ENCODE data around the gene PRX.

The PRX gene

DNA sequence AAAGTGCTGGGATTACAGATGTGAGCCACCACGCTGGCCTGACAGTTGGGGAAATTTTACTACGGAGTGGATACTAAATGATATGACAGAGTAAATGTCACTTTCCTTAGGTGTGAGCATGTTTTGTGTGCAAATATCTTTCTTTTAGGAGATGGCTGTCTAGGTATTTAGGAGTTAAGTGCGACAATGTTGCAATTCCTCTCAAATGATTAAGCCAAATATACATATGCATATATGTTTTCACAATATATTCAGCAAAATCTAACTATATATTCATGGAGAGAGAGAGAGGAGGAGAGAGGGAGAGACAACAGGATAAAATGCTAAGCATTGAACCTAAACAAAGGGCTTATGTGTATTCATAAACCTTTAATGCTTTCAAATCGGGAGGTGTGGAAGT is 36.3 kb upstream of the PRX start:
- no peak overlapping the region for H3K9ac ChIP-seq (ENCODE audit: low read length)
- no peaks in the 10 kb centered on the region for H3K36me3 ChIP-seq (ENCODE audit: control insufficient read depth, low read depth, low read length)
- peaks cover 10% of the 10 kb centered on the region for H3K4me1 ChIP-seq (ENCODE audit: control insufficient read depth, low read depth, low read length)
- no peaks in the 10 kb centered on the region for H3K9me3 ChIP-seq (ENCODE audit: control insufficient read depth, low read depth, low read length)
- H3K4me3 ChIP-seq (ENCODE audit: low read length), result no peak overlapping the region
- H3K27me3 ChIP-seq (ENCODE audit: control insufficient read depth, insufficient read depth, low read length), result no peaks in the 10 kb centered on the region
- H3K27ac ChIP-seq (ENCODE audit: low read length), result no peak overlapping the region

DNA sequence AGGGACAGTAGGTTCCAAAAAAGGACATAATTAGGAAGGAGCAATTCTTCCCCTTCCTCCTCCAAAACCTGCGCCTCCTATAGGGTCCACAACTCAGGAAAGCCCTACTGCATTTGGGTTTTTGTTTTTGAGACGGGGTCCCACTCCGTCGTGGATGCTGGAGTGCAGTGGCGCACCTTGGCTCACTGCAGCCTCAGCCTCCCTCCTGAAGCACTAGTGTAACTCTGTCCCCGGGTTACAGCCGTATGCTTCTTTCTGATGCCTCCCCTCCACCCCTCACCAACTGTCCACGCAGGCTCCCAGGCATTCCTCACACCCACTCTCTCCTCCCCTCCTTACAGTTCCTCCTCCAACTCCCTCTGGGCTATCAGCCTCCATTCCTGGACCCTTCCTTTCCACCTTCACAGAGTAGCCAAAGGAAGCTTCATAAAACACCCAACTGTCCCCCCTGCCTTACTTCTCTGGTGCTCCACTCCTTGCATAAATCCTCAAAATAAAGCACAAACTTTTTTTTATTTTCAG is 33.1 kb upstream of the PRX start:
- no peaks in the 10 kb centered on the region for H3K27me3 ChIP-seq (ENCODE audit: control insufficient read depth, insufficient read depth, low read length)
- H3K36me3 ChIP-seq (ENCODE audit: control insufficient read depth, low read depth, low read length), result peaks cover 7% of the 10 kb centered on the region
- H3K27ac ChIP-seq (ENCODE audit: low read length), result no peak overlapping the region
- no peaks in the 10 kb centered on the region for H3K9me3 ChIP-seq (ENCODE audit: control insufficient read depth, low read depth, low read length)
- H3K9ac ChIP-seq (ENCODE audit: low read length), result no peak overlapping the region
- H3K4me1 ChIP-seq (ENCODE audit: control insufficient read depth, low read depth, low read length), result peaks cover 17% of the 10 kb centered on the region
- H3K4me3 ChIP-seq (ENCODE audit: low read length), result no peak overlapping the region

DNA sequence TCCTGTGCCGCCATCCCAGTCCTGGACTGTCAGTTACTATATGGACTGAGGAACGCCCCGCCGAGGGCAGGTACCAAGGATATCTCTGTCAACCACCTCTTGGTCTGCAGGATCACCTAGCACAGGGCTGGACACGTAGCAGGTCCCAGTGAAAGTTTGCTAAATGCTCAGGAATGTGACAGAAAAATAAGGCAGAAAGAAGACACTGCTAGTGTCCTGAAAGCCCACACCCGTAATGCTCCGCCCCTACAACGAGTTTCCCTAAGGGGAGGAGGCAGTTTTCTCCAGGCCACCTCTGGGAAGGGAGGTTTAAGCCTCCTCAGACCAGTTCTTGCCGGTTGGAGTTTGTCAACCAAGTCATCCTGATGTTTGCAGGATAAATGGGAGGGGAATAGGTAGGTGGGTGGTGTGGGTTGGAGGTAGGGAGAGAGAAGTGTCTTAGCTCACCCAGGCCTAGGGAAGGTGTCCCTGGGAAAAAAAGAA is 32.6 kb upstream of the PRX start:
- H3K4me3 ChIP-seq (ENCODE audit: low read length), result no peak overlapping the region
- H3K36me3 ChIP-seq (ENCODE audit: control insufficient read depth, low read depth, low read length), result peaks cover 12% of the 10 kb centered on the region
- no peaks in the 10 kb centered on the region for H3K27me3 ChIP-seq (ENCODE audit: control insufficient read depth, insufficient read depth, low read length)
- no peaks in the 10 kb centered on the region for H3K9me3 ChIP-seq (ENCODE audit: control insufficient read depth, low read depth, low read length)
- H3K27ac ChIP-seq (ENCODE audit: low read length), result no peak overlapping the region
- H3K9ac ChIP-seq (ENCODE audit: low read length), result no peak overlapping the region
- peaks cover 17% of the 10 kb centered on the region for H3K4me1 ChIP-seq (ENCODE audit: control insufficient read depth, low read depth, low read length)

- no peaks in the 10 kb centered on the region for H3K27me3 ChIP-seq (ENCODE audit: control insufficient read depth, insufficient read depth, low read length)
- H3K27ac ChIP-seq (ENCODE audit: low read length), result peak overlapping the region; percentile 87
- H3K9me3 ChIP-seq (ENCODE audit: control insufficient read depth, low read depth, low read length), result no peaks in the 10 kb centered on the region
- H3K4me1 ChIP-seq (ENCODE audit: control insufficient read depth, low read depth, low read length), result peaks cover 17% of the 10 kb centered on the region
- H3K9ac ChIP-seq (ENCODE audit: low read length), result peak overlapping the region; percentile 88
- peak overlapping the region; percentile 75 for H3K4me3 ChIP-seq (ENCODE audit: low read length)
- peaks cover 19% of the 10 kb centered on the region for H3K36me3 ChIP-seq (ENCODE audit: control insufficient read depth, low read depth, low read length)
Measured at GRCh38 chr19:40444825-40445312, 31.7 kb upstream of the PRX start.

DNA sequence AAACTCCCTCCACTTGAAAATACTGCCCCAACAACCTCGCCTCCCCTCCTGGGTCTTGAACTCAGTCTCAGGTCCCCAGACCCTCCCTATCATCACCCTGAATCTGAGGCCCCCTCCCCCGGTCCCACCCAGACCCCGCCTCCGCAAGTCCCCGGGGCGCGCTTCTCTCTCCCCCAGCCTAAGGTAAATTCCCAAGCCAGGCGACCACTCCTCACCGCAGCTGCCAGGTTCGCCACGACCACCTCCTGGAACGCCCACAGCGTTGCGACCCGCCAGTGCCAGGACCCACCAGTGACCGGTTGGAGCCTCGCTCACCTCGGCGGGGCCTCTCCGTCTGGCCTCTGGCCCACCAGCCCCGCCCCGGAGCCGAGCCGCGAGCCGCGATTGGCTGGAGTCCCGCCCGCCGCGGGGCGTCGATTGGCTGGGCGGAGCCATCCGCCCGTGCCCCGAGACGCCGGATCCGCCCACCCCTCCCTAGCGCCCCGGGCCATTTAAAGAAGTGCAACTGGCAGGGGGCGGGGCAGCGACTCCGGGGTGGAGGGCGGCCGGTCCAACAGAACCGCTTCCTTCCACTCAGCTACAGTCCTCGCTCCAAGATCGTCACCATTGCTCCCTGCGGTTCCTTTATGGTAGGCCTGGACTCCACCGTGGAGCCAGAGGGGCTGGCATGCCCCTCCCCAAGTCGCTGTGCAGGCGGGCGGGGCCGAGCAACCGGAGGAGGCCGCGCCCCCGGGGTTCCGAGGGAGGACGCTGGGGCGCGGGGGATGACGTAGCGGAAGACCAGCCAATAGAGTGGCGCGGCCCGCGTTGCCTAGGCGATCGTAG is 31.0 kb upstream of the PRX start, which contains the start of gene SERTAD3:
TSS of gene SERTAD3 (minus strand) at position 336 of the 825 bp plus-strand sequence. CDS start 2,255 bp downstream, outside the sequence.
- Histone ChIP-seq H3K27me3 (ENCODE audit: control insufficient read depth, insufficient read depth, low read length) (no peaks in the 10 kb centered on the region), H3K4me3 (ENCODE audit: low read length) (peak within 1 kb of the TSS; percentile 75), H3K27ac (ENCODE audit: low read length) (peak within 1 kb of the TSS; percentile 87), H3K9me3 (ENCODE audit: control insufficient read depth, low read depth, low read length) (no peaks in the 10 kb centered on the region), H3K4me1 (ENCODE audit: control insufficient read depth, low read depth, low read length) (peaks cover 17% of the 10 kb centered on the region), H3K9ac (ENCODE audit: low read length) (peak within 1 kb of the TSS; percentile 88), H3K36me3 (ENCODE audit: control insufficient read depth, low read depth, low read length) (peaks cover 19% of the 10 kb centered on the region)

DNA sequence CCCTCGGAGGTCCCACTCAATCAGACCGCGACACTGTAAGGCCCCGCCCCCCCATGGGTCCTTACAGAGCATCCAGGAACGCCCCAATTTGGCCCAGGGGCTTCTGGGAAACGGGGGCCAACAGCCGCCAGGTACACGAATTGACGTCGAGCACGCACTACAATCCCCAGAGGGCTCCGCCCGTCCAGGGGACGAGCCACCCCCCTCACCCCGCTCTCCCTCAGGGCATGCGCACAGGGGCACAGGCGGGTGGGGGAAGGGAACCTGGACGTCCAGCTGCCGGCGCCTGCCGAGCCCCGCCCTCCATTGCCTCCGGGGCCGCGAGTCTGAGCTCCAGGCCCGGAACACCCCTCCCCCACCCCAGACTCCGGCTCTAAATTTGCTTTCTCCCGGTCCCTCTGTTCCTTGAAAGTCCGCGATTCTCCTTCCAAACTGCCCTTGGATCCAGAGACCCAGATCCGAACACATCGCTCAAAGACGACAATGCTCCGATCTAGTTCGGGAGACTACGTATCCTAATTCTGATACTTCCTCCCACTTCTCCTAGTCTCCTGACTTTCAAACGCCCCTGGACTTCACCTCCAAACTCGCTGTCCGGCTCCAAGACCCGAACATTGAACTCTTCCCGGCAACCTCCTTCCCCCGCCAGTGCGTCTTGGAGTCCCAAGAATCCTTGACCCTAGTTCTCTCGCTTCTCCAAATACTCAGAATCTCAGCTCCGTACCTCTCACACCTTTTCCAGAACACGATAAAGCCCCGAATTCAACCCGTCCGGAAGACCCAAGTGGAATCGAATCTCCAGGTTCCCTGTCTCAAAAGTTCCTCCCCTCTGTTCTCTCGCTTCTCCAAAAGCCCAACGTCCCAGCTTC is 30.2 kb upstream of the PRX start:
- peak overlapping the region; percentile 88 for H3K9ac ChIP-seq (ENCODE audit: low read length)
- no peaks in the 10 kb centered on the region for H3K27me3 ChIP-seq (ENCODE audit: control insufficient read depth, insufficient read depth, low read length)
- peaks cover 19% of the 10 kb centered on the region for H3K36me3 ChIP-seq (ENCODE audit: control insufficient read depth, low read depth, low read length)
- peaks cover 17% of the 10 kb centered on the region for H3K4me1 ChIP-seq (ENCODE audit: control insufficient read depth, low read depth, low read length)
- H3K9me3 ChIP-seq (ENCODE audit: control insufficient read depth, low read depth, low read length), result no peaks in the 10 kb centered on the region
- H3K27ac ChIP-seq (ENCODE audit: low read length), result peak overlapping the region; percentile 70
- peak overlapping the region; percentile 75 for H3K4me3 ChIP-seq (ENCODE audit: low read length)

DNA sequence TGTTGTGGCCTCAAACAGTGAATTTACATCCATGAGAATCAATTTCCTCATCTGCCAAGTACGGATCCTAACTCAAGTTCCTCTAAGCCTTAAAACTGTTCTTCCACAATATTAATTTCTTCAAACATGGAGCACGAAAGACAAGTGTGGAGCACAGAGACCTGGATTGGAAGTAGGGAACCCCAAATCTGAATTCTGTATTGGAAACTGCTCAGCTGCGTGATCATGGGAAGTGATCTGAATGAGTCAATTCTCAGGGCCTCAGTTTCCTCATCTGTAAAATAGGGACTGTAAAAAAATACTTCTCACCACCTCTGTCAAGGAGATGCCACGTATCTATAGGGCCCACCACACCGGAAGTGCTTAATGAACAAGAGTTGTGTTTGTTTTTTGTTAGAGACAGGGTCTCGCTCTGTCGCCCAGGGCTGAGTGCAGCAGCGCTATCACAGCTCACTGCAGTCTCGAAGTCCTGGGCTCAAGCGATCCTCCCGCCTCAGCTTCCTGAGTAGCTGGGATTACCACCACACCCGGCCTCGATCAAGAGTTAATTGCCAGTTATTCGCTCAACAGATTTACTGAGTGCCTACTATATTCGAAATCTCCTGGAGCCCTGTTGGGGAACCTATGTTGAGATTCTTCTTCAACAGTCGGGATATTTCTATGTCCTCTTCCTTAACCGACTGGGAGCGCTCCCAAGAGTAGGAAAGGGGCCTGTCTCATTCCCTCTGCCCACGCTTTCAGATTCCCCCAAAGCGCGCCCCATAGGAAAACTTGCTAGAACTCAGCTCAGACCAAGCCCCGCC is 29.4 kb upstream of the PRX start:
- H3K4me3 ChIP-seq (ENCODE audit: low read length), result peak overlapping the region; percentile 73
- H3K4me1 ChIP-seq (ENCODE audit: control insufficient read depth, low read depth, low read length), result peaks cover 17% of the 10 kb centered on the region
- H3K36me3 ChIP-seq (ENCODE audit: control insufficient read depth, low read depth, low read length), result peaks cover 19% of the 10 kb centered on the region
- no peaks in the 10 kb centered on the region for H3K9me3 ChIP-seq (ENCODE audit: control insufficient read depth, low read depth, low read length)
- peak overlapping the region; percentile 61 for H3K9ac ChIP-seq (ENCODE audit: low read length)
- no peaks in the 10 kb centered on the region for H3K27me3 ChIP-seq (ENCODE audit: control insufficient read depth, insufficient read depth, low read length)
- peak overlapping the region; percentile 43 for H3K27ac ChIP-seq (ENCODE audit: low read length)

DNA sequence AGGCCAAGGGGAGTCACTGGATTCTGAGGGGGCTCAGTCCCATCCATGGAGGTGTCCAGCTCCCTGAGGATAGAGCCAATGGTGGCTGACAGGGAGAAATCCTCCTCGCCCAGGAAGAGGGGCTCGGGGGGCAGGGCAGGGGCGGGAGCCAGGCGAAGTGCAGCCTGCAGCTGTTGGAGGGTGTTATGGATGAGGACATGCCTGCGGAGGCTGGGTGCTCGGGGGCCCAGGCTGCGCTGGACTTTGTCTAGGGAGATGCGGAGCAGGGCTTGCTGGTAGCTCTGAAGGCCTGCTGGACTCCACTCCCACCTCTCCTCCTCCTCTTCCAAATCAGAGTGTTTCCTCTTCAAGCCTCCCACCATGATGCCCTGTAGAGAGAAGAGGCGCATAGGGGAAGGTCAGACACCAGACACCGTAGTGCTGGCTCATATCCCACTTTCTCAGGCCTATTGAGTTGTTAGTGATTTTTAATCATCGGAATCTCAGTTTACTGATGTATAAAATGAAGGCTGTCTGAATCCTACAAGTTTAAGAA is 28.6 kb upstream of the PRX start:
- Histone ChIP-seq H3K9ac (ENCODE audit: low read length) (no peak overlapping the region), H3K4me3 (ENCODE audit: low read length) (peak overlapping the region; percentile 73), H3K27me3 (ENCODE audit: control insufficient read depth, insufficient read depth, low read length) (no peaks in the 10 kb centered on the region), H3K27ac (ENCODE audit: low read length) (no peak overlapping the region), H3K4me1 (ENCODE audit: control insufficient read depth, low read depth, low read length) (peaks cover 17% of the 10 kb centered on the region), H3K9me3 (ENCODE audit: control insufficient read depth, low read depth, low read length) (no peaks in the 10 kb centered on the region), H3K36me3 (ENCODE audit: control insufficient read depth, low read depth, low read length) (peaks cover 19% of the 10 kb centered on the region)

DNA sequence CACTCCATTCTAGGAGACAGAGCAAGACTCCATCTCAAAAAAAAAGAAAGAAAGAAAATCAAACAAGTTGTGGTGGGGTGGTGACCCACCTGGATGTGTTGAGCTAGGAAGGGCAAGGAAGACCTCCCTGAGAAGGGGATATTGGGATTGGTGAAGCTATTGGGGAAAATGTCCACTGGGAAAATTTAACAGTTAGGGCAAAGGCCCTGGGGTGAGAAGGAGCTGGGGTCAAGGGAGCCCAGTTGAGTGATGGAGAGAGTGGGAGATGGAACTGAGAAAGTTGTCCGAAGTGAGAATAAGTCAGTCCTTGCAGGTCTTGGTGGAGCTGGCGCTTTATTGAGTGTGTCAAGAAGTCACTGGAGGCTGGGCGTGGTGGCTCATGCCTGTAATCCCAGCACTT is 25.1 kb upstream of the PRX start:
- H3K27ac ChIP-seq (ENCODE audit: low read length), result no peak overlapping the region
- H3K36me3 ChIP-seq (ENCODE audit: control insufficient read depth, low read depth, low read length), result peaks cover 19% of the 10 kb centered on the region
- H3K4me3 ChIP-seq (ENCODE audit: low read length), result no peak overlapping the region
- peaks cover 10% of the 10 kb centered on the region for H3K4me1 ChIP-seq (ENCODE audit: control insufficient read depth, low read depth, low read length)
- H3K9me3 ChIP-seq (ENCODE audit: control insufficient read depth, low read depth, low read length), result no peaks in the 10 kb centered on the region
- H3K9ac ChIP-seq (ENCODE audit: low read length), result no peak overlapping the region
- no peaks in the 10 kb centered on the region for H3K27me3 ChIP-seq (ENCODE audit: control insufficient read depth, insufficient read depth, low read length)

GRCh38 chr19:40433391-40434216 is 20.4 kb upstream of the PRX start:
- no peaks in the 10 kb centered on the region for H3K27me3 ChIP-seq (ENCODE audit: control insufficient read depth, insufficient read depth, low read length)
- no peaks in the 10 kb centered on the region for H3K9me3 ChIP-seq (ENCODE audit: control insufficient read depth, low read depth, low read length)
- H3K4me3 ChIP-seq (ENCODE audit: low read length), result peak overlapping the region; percentile 68
- no peaks in the 10 kb centered on the region for H3K36me3 ChIP-seq (ENCODE audit: control insufficient read depth, low read depth, low read length)
- peaks cover 9% of the 10 kb centered on the region for H3K4me1 ChIP-seq (ENCODE audit: control insufficient read depth, low read depth, low read length)
- H3K9ac ChIP-seq (ENCODE audit: low read length), result peak overlapping the region; percentile 89
- peak overlapping the region; percentile 96 for H3K27ac ChIP-seq (ENCODE audit: low read length)
